Measurements from ENCODE around the gene VAMP1. TPM values are rescaled to one million over a fixed set of nuclear protein-coding genes. Genes with fewer than 3 reads are reported as not detected.

Gene VAMP1
- total RNA-seq, 6 experiments from 2014 or later = 8.6 to 13.0 (median 10.8) TPM

GRCh38 chr12:6442836-6443235 lies 27.6 kb downstream of the VAMP1 start:
- Mint-ChIP-seq H3K27me3 (ENCODE audit: insufficient read depth) (no peaks in the 10 kb centered on the region; the same call in 1 of the 2 replicates), H3K36me3 (ENCODE audit: low read depth) (peaks cover 18% of the 10 kb centered on the region), H3K9me3 (no peaks in the 10 kb centered on the region), H3K27ac (no peak overlapping the region), H3K4me1 (ENCODE audit: low read depth) (peaks cover under 1% of the 10 kb centered on the region; the same call in 1 of the 2 replicates), H3K4me3 (no peak overlapping the region)
- no peak for DNase-seq
- no peak for TF ChIP-seq CTCF (IDR thresholded peaks at IDR 0.05)

- Mint-ChIP-seq H3K4me1 (ENCODE audit: low read depth) (no peaks in the 10 kb centered on the region), H3K9me3 (no peaks in the 10 kb centered on the region), H3K27ac (no peak overlapping the region), H3K36me3 (ENCODE audit: low read depth) (peaks cover 14% of the 10 kb centered on the region), H3K4me3 (no peak overlapping the region), H3K27me3 (ENCODE audit: insufficient read depth) (no peaks in the 10 kb centered on the region; the same call in 1 of the 2 replicates)
- no peak for TF ChIP-seq CTCF (IDR thresholded peaks at IDR 0.05)
- no peak for DNase-seq
Measured at GRCh38 chr12:6440391-6440790, 30.1 kb downstream of the VAMP1 start.

- no peak overlapping the region for H3K4me3 Mint-ChIP-seq
- H3K36me3 Mint-ChIP-seq (ENCODE audit: low read depth) = peaks cover 6% of the 10 kb centered on the region; the same call in 1 of the 2 replicates
- no peak overlapping the region for H3K27ac Mint-ChIP-seq
- no peaks in the 10 kb centered on the region; the same call in 1 of the 2 replicates for H3K4me1 Mint-ChIP-seq (ENCODE audit: low read depth)
- no peaks in the 10 kb centered on the region; the same call in 1 of the 2 replicates for H3K27me3 Mint-ChIP-seq (ENCODE audit: insufficient read depth)
- no peak for DNase-seq
- no peak for TF ChIP-seq CTCF (IDR thresholded peaks at IDR 0.05)
- H3K9me3 Mint-ChIP-seq = no peaks in the 10 kb centered on the region
Measured at GRCh38 chr12:6438345-6438744, 32.1 kb downstream of the VAMP1 start.

GRCh38 chr12:6437586-6437985 lies 32.9 kb downstream of the VAMP1 start:
- Mint-ChIP-seq H3K27me3 (ENCODE audit: insufficient read depth) (no peaks in the 10 kb centered on the region; the same call in 1 of the 2 replicates), H3K36me3 (ENCODE audit: low read depth) (0 out of 2 replicates have a peak, but pooled peaks cover 5% of the 10 kb centered on the region), H3K4me1 (ENCODE audit: low read depth) (no peaks in the 10 kb centered on the region; the same call in 1 of the 2 replicates), H3K4me3 (no peak overlapping the region), H3K9me3 (no peaks in the 10 kb centered on the region), H3K27ac (no peak overlapping the region)
- DNase-seq = no peak
- no peak for TF ChIP-seq CTCF (IDR thresholded peaks at IDR 0.05)

GRCh38 chr12:6435961-6436715 lies 34.3 kb downstream of the VAMP1 start:
- Mint-ChIP-seq H3K36me3 (ENCODE audit: low read depth) (0 out of 2 replicates have a peak, but pooled peaks cover 4% of the 10 kb centered on the region), H3K4me3 (no peak overlapping the region), H3K27ac (no peak overlapping the region), H3K9me3 (no peaks in the 10 kb centered on the region), H3K4me1 (ENCODE audit: low read depth) (peaks cover 6% of the 10 kb centered on the region), H3K27me3 (ENCODE audit: insufficient read depth) (no peaks in the 10 kb centered on the region; the same call in 1 of the 2 replicates)
- no peak for DNase-seq
- TF ChIP-seq CTCF (IDR thresholded peaks at IDR 0.05) = no peak

All from HFFc6 (cell line).